Mucosa of stomach (tissue), 1 donor: ENCODE data around the gene CTPS1.

Source experiments
- H3K27me3 ChIP-seq: one replicate; pipeline ENCODE4 v1.7.0; 2013; ENCODE audit warnings: mild to moderate bottlenecking, low read length; ENCODE audit not compliant: control insufficient read depth, insufficient read depth
- H3K36me3 ChIP-seq: one replicate; pipeline ENCODE4 v1.7.0; 2013; ENCODE audit warnings: low read length; ENCODE audit not compliant: control insufficient read depth, insufficient read depth
- H3K4me1 ChIP-seq: one replicate; pipeline ENCODE4 v1.7.0; 2013; ENCODE audit warnings: mild to moderate bottlenecking, low read length; ENCODE audit not compliant: control insufficient read depth, insufficient read depth
- H3K4me3 ChIP-seq: one replicate; pipeline ENCODE4 v1.7.0; 2013; ENCODE audit warnings: low read length
- H3K9ac ChIP-seq: one replicate; pipeline ENCODE4 v1.7.0; 2013; ENCODE audit warnings: mild to moderate bottlenecking, low read length, moderate library complexity
- H3K9me3 ChIP-seq: one replicate; pipeline ENCODE4 v1.7.0; 2013; ENCODE audit warnings: mild to moderate bottlenecking, low read length, moderate library complexity; ENCODE audit not compliant: control insufficient read depth
- donor health status: Pancreatic carcinoma.

Gene CTPS1

DNA sequence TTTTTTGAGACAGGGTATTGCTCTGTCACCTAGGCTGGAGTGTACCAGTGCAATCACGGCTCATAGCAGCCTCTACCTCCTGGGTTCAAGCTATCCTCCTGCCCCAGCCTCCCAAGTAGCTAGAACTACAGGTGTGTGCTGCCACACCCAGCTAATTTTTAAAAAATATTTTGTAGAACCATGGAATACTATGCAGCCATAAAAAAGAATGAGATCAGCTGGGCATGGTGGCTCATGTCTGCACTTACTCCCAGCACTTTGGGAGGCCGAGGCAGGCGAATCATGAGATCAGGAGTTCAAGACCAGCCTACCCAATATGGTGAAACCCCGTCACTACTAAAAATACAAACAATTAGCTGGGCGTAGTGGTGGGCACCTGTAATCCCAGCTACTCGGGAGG, 29.9 kb upstream of the CTPS1 start:
- Histone ChIP-seq H3K4me3 (no peak overlapping the region), H3K4me1 (peaks cover 8% of the 10 kb centered on the region), H3K27me3 (peaks cover 8% of the 10 kb centered on the region), H3K36me3 (no peaks in the 10 kb centered on the region), H3K9me3 (no peaks in the 10 kb centered on the region), H3K9ac (no peak overlapping the region)

DNA sequence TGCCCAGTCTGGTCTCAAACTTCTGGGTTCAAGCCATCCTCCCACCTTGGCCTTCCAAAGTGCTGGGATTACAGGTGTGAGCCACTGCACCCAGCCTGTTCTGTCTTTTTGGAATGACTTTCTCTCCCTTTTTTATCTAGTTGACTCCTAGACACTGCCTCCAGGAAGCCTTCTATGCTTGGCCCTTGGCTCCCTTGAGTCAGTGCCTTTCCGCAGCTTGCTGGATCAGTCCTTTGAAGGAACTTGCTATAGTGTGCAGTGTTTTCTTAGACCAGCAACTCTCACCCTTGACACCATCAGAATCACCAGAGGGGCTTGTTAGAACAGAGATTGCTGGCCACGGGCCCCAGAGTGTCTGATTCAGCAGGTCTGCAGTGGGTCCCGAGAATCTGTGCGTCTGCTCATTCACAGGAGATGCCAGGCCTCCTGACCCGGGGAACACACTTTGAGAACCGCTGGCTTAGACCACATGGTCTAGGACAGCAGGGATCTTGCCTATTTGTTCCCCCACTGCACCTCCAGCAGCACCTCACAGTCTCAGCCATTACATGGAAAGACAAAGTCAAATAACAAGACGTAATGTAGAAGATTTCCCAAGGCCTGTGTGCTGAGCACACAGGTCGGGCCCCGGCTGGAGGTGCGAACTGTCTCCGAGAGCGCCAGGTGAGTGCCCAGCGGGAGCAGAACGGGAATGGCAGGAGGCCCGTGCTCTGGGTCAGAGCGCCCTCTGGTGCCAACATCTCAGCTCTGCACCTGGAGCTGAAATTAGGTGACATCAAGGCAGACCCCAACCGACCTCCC, 27.4 kb upstream of the CTPS1 start:
- Histone ChIP-seq H3K9me3 (no peaks in the 10 kb centered on the region), H3K9ac (no peak overlapping the region), H3K4me1 (peaks cover 15% of the 10 kb centered on the region), H3K27me3 (peaks cover 9% of the 10 kb centered on the region), H3K4me3 (no peak overlapping the region), H3K36me3 (no peaks in the 10 kb centered on the region)

DNA sequence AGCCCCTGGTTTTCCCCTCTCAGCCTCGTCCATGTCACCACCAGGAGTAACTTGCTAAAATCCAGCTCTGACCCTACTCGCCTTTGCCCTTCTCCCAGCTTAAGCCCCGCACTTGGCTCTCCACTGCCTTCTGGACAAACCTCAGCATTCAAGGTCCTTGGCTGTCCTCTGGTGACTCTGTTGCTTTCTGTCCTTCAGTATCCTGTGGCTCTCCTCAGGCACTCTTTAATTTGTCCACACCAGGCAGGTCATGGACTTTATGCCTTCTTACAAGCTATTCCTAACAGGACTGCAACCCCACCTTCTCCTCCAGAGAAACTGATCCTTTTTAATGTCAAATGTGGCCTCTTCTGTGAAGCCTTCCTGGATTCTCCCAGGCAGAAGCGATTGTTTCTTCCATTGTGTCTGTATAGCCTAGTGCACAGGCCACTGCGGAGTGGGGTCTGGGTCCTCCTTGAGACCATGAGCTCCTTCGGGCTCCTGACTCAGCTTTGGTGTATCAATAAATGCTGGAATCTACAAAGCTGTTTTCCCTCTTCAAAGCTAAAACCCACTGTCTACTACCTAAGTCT, 26.7 kb upstream of the CTPS1 start:
- no peaks in the 10 kb centered on the region for H3K9me3 ChIP-seq
- H3K9ac ChIP-seq: no peak overlapping the region

DNA sequence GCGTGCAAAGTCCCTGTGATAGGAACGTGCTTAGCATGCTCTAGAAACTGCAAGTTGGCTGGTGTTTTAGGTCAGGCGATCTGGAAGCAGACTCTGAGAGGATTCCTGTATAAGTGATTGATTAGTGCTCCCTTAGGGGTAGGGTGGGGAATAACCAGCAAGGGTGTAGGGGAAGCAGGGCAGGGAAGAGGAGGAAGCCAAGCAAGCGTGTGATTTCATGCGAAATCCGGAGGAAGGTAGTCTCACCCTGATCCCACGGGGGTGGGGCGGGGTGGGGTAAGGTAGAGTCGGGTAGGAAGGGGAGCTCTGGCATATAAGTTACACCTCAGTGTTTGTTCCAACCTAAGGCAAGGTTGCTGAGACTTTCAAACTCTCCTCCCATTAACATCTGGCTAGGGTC, 24.9 kb upstream of the CTPS1 start:
- Histone ChIP-seq H3K4me1 (peaks cover 15% of the 10 kb centered on the region), H3K27me3 (peaks cover 9% of the 10 kb centered on the region), H3K4me3 (no peak overlapping the region), H3K36me3 (no peaks in the 10 kb centered on the region), H3K9me3 (no peaks in the 10 kb centered on the region), H3K9ac (no peak overlapping the region)

More for the DNA sequence above, 26.7 kb upstream of the CTPS1 start:
- Histone ChIP-seq H3K27me3 (peaks cover 9% of the 10 kb centered on the region), H3K4me1 (peaks cover 15% of the 10 kb centered on the region), H3K36me3 (no peaks in the 10 kb centered on the region), H3K4me3 (no peak overlapping the region)

DNA sequence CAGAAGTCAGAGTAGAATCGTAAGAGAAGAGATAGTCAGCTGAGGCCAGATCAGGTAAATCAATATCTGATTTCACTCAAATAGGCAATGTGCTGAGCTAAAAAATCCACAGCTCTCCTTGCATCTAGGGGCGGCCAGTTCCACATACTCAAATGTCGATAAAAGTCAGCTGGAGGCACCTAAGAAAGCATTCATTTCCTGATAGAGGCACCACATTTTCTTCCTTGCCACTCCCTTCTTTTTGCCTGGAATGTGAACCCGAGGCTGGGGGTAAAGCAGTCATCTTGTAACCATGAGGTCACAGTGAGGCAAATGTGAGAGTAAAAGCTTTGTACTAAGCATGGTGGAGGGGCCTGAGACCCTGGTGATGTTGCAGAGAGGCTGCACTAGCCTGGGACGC, 24.2 kb upstream of the CTPS1 start:
- Histone ChIP-seq H3K4me1 (peaks cover 15% of the 10 kb centered on the region), H3K9ac (no peak overlapping the region), H3K4me3 (no peak overlapping the region), H3K9me3 (no peaks in the 10 kb centered on the region), H3K27me3 (peaks cover 9% of the 10 kb centered on the region), H3K36me3 (no peaks in the 10 kb centered on the region)

DNA sequence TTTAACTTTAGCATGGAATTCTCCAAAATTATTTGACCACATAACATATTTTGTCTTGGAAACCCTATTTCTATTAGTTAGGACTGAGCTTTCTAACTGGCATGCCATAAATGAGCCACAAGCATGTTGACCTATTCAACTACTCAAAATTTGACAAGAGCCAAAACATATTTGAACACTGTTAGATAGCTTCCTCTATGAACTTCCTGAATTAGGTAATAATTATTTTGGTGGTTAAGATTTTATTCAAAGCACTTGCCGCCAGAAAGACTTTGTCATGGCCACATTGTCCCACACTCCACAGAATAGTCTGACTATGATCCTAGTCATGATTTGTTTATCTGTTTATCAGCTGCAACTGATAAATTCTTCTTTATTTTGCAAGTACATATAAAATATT, 23.1 kb upstream of the CTPS1 start:
- Histone ChIP-seq H3K4me1 (peaks cover 15% of the 10 kb centered on the region), H3K27me3 (peaks cover 9% of the 10 kb centered on the region), H3K4me3 (no peak overlapping the region), H3K9ac (no peak overlapping the region), H3K36me3 (no peaks in the 10 kb centered on the region), H3K9me3 (no peaks in the 10 kb centered on the region)

DNA sequence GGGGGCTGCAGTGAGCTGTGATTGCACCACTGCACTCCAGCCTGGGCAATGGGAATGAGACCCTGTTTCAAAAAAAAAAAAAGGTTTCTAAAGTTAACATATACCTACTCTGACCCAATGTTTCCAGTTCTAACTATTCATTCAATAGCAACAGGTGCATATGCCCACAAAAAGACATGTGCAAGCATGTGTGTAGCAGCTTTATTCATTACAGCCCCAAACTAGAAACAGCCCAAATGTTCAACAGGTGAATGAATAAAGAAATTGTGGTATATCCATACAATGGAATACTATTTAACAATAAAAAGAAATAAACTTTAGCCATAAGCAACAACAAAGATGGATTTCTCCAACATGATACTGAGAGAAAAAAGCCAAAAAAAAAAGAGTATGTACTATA, 21.3 kb upstream of the CTPS1 start:
- no peak overlapping the region for H3K4me3 ChIP-seq
- H3K27me3 ChIP-seq: peaks cover 5% of the 10 kb centered on the region
- no peaks in the 10 kb centered on the region for H3K36me3 ChIP-seq
- H3K9me3 ChIP-seq: no peaks in the 10 kb centered on the region
- H3K9ac ChIP-seq: no peak overlapping the region
- H3K4me1 ChIP-seq: peaks cover 10% of the 10 kb centered on the region

DNA sequence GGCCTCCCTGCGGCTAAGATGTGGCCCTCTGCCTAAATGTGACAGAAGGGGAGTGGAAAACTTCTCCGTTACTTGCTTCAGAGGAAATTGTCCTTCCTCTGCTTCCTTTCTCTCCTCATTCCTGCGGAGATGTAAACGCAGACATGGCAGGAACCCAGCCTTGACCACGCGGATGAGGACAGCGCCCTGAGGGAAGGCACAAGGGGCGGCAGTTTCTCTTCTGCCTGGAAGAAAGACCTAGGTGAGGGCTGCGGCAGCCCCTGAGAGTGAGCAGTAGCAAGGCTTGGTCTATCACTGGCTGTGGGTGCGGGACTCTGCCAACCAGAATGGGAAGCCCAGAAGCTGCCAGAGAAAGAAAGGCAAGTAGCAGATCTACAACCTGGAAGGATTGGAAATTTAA, 14.0 kb upstream of the CTPS1 start:
- Histone ChIP-seq H3K36me3 (no peaks in the 10 kb centered on the region), H3K27me3 (no peaks in the 10 kb centered on the region), H3K4me1 (no peaks in the 10 kb centered on the region), H3K4me3 (no peak overlapping the region), H3K9ac (no peak overlapping the region), H3K9me3 (no peaks in the 10 kb centered on the region)

DNA sequence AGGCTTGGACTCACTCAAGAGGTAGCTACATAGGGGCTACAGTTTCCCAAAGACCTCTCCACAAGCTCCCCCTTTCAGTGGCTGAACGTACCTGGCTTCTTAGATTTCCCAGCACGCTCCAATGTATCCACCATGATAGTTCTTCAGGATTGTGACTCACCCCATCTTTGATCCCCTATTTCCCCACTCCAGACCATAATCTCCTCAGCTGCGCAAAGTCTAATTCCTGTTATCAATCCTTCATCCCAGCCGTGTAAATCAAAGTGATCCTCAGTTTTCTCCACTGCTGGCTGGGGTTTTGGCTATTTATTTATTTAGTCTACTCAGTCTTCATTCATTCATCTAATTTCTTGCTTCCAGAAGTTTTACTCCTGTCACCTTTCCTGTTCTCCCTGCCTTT, 13.1 kb upstream of the CTPS1 start:
- H3K36me3 ChIP-seq: no peaks in the 10 kb centered on the region
- H3K4me3 ChIP-seq: no peak overlapping the region
- no peaks in the 10 kb centered on the region for H3K9me3 ChIP-seq
- no peaks in the 10 kb centered on the region for H3K4me1 ChIP-seq
- no peaks in the 10 kb centered on the region for H3K27me3 ChIP-seq
- no peak overlapping the region for H3K9ac ChIP-seq

DNA sequence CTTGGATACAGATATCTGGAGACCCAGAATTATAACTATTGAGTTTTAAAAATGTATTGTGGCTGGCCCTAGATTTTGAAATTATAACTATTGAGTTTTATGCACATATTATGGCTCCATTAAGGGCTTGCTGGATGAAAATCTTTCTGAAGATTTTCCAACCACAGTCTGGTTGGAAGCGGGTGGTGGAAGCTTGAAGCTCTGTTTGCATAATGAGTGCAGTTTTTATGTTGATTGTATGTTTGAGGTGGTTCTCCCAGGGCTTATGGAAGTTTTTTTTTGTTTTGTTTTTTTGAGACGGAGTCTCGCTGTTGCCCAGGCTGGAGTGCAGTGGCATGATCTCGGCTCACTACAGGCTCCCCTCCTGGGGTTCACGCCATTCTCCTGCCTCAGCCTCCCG, 10.1 kb upstream of the CTPS1 start:
- no peak overlapping the region for H3K4me3 ChIP-seq
- H3K36me3 ChIP-seq: no peaks in the 10 kb centered on the region
- H3K9ac ChIP-seq: no peak overlapping the region
- H3K9me3 ChIP-seq: no peaks in the 10 kb centered on the region
- no peaks in the 10 kb centered on the region for H3K4me1 ChIP-seq
- no peaks in the 10 kb centered on the region for H3K27me3 ChIP-seq

DNA sequence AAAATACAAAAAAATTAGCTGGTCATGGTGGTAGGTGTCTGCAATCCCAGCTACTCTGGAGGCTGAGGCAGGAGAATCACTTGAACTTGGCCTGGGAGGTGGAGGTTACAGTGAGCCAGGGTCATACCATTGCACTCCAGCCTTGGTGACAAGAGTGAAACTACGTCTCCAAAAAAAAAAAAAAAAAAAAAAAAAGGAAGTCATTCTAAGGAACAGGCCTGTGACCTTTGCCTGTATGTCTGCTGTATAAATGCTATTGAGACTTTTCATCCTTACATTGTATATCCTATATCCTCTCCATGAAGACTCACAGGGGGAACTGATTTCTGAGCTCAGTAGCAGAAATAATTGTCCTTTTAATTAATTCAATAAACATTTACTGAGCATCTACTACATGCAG, 7.5 kb upstream of the CTPS1 start:
- H3K4me3 ChIP-seq: no peak overlapping the region
- H3K9ac ChIP-seq: no peak overlapping the region
- H3K27me3 ChIP-seq: no peaks in the 10 kb centered on the region
- no peaks in the 10 kb centered on the region for H3K36me3 ChIP-seq
- no peaks in the 10 kb centered on the region for H3K9me3 ChIP-seq
- H3K4me1 ChIP-seq: no peaks in the 10 kb centered on the region

DNA sequence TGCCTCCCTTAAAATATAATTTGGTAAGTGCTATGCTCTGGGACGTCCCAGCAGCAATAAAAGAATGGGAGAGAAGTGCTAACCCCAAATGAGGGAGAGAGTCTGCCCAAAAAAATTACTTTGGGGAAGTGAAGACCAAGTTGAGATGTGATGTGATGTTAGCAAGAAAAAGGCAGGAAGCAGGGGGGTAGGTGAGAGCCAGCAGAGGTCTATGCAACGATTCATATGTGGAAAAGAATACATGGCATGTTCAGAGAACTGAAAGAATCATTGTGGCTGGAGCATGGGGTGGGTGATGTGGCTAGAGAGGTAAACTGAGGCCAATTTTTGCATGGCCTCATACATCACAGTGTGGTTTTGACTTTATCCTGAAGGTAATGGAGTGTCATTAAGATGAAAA, 5.6 kb upstream of the CTPS1 start:
- peaks cover 2% of the 10 kb centered on the region for H3K4me1 ChIP-seq
- no peaks in the 10 kb centered on the region for H3K27me3 ChIP-seq
- no peak overlapping the region for H3K9ac ChIP-seq
- H3K4me3 ChIP-seq: no peak overlapping the region
- no peaks in the 10 kb centered on the region for H3K36me3 ChIP-seq
- H3K9me3 ChIP-seq: no peaks in the 10 kb centered on the region
